Sigmoid colon (tissue), 7 donors: ENCODE results near the gene COL5A2. TPM values are rescaled to one million over a fixed set of nuclear protein-coding genes. Genes with fewer than 3 reads are reported as not detected.

Source experiments
- DNase-seq: peaks from one replicate; pipeline ENCODE4 v3.0.0-alpha.2; 2019
- H3K27ac ChIP-seq, 4 donors: fragments of 200-600 bp; sonication (generic); one replicate each; pipeline ENCODE4 v1.5.1; 2016 to 2019; ENCODE audit warnings: mild to moderate bottlenecking in 1 of 4
- H3K27me3 ChIP-seq, 3 donors: fragments of 200-600 bp; sonication (generic); one replicate each; pipeline ENCODE4 v1.5.1; 2019; ENCODE audit warnings: mild to moderate bottlenecking in 1 of 3
- H3K36me3 ChIP-seq, 4 donors: fragments of 200-600 bp; sonication (generic); one replicate each; pipeline ENCODE4 v1.5.1; 2016 to 2019
- H3K4me1 ChIP-seq, 4 donors: fragments of 200-600 bp; sonication (generic); one replicate each; pipeline ENCODE4 v1.5.1; 2017 to 2019
- H3K4me3 ChIP-seq, 4 donors: fragments of 200-600 bp; sonication (generic); one replicate each; pipeline ENCODE4 v1.5.1; 2017 to 2019; ENCODE audit warnings: mild to moderate bottlenecking in 2 of 4, moderate library complexity in 1 of 4
- H3K9me3 ChIP-seq, 4 donors: fragments of 200-600 bp in 3 of 4; sonication (generic) in 3 of 4; one replicate each; pipeline versions ENCODE4 v1.5.1 to v1.6.1; 2013 to 2019
- CTCF ChIP-seq, 4 experiments: fragments of 450-650 bp in 3 of 4; fragments of 200-600 bp in 1 of 4; IDR thresholded peaks; one replicate each; pipeline ENCODE4 v1.5.1; 2016 to 2019; ENCODE audit warnings: antibody characterized with exemption in 4 of 4, mild to moderate bottlenecking in 3 of 4, moderate library complexity in 2 of 4
- EP300 ChIP-seq, 4 donors: sonication (generic); formaldehyde crosslinking; IDR thresholded peaks; one replicate each; pipeline ENCODE4 v1.6.1; 2017; ENCODE audit warnings: antibody characterized with exemption in 4 of 4
- POLR2A ChIP-seq, 2 donors: fragments of 450-650 bp; IDR thresholded peaks; one replicate each; pipeline ENCODE4 v1.6.1; 2016; ENCODE audit warnings: antibody characterized with exemption in 2 of 2, mild to moderate bottlenecking in 2 of 2, moderate library complexity in 2 of 2
- POLR2AphosphoS5 ChIP-seq, 4 donors: sonication (generic); formaldehyde crosslinking; IDR thresholded peaks; one replicate each; pipeline ENCODE4 v1.6.1; 2017; ENCODE audit warnings: antibody characterized with exemption in 4 of 4
- WGBS, 2 donors: extraction: QIAGEN DNeasy Blood & Tissue Kit; methylation state at CpG; one replicate each; pipeline ENCODE4 v1.1.7; 2013; 5-methylcytosine and 5-hydroxymethylcytosine counted together
- intact Hi-C: fragments of 100-400 bp; cut with DNase I; formaldehyde crosslinking; loops from one replicate; pipeline ENCODE4 v1.15.1; 2023
- polyA plus RNA-seq, 3 donors: library from polyadenylated mRNA; stranded (reverse); fragments of 200-250 nt; gene quantifications; one replicate each; pipeline ENCODE4 v1.2.3, GENCODE V29; 2013
- total RNA-seq, 4 donors: library from RNA; depleted of rRNA; stranded (reverse); fragments of >200 nt; gene quantifications; one replicate each; pipeline ENCODE4 v1.1.0, GENCODE V29; 2016
- donor health status: healthy with polysubstance abuse.
- donor health status: Bipolar disorder and iron deficiency.
- donor health status: healthy.

Gene COL5A2
- total and polyA plus RNA-seq, 7 donors, result 3.6 to 164 (median 60.9) TPM

- TF ChIP-seq POLR2A (IDR thresholded peaks at IDR 0.05) (no peak), EP300 (IDR thresholded peaks at IDR 0.05) (no peak), POLR2AphosphoS5 (IDR thresholded peaks at IDR 0.05) (no peak), CTCF (IDR thresholded peaks at IDR 0.05) (no peak)
- H3K9me3 ChIP-seq, result no peaks in the 10 kb centered on the region
- 70 to 75% methylated on average over 4 of the region's 4 CpGs for WGBS, 2 donors
- no peak for DNase-seq
- no peak overlapping the region for H3K4me3 ChIP-seq
- peaks cover 0 to 20% (median 9%) of the 10 kb centered on the region in 4 donors for H3K4me1 ChIP-seq
- H3K27me3 ChIP-seq, result no peaks in the 10 kb centered on the region
- H3K36me3 ChIP-seq, result peaks cover 19 to 98% (median 27%) of the 10 kb centered on the region in 4 donors
- H3K27ac ChIP-seq, result no peak overlapping the region
- intact Hi-C loops, result no loop called here
These were observed 123.1 kb downstream of the COL5A2 start for GRCh38 chr2:189056200-189057106.

- Histone ChIP-seq H3K36me3 (peaks cover 19 to 98% (median 43%) of the 10 kb centered on the region in 4 donors), H3K27me3 (no peaks in the 10 kb centered on the region), H3K27ac (no peak overlapping the region), H3K9me3 (no peaks in the 10 kb centered on the region), H3K4me3 (no peak overlapping the region), H3K4me1 (no peaks in the 10 kb centered on the region)
- no peak for DNase-seq
- intact Hi-C loops, result loop anchor here (5.0 kb wide), 1 partner anchor 38 kb away; no protein-coding TSS in a partner anchor
- WGBS, 2 donors, result 86 to 90% methylated on average over 6 to 7 of the region's 7 CpGs
- TF ChIP-seq CTCF (IDR thresholded peaks at IDR 0.05) (no peak), EP300 (IDR thresholded peaks at IDR 0.05) (no peak)
These were observed 129.3 kb downstream of the COL5A2 start for GRCh38 chr2:189050165-189050712.

- Histone ChIP-seq H3K4me1 (no peaks in the 10 kb centered on the region), H3K27me3 (no peaks in the 10 kb centered on the region), H3K9me3 (no peaks in the 10 kb centered on the region), H3K36me3 (peaks cover 22 to 98% (median 45%) of the 10 kb centered on the region in 4 donors), H3K27ac (no peak overlapping the region), H3K4me3 (no peak overlapping the region)
- no peak for DNase-seq
- intact Hi-C loops, result loop anchor here (5.0 kb wide), 1 partner anchor 37 kb away; no protein-coding TSS in a partner anchor
- TF ChIP-seq POLR2AphosphoS5 (IDR thresholded peaks at IDR 0.05), result no peak
- TF ChIP-seq EP300 (IDR thresholded peaks at IDR 0.05), result no peak
- TF ChIP-seq POLR2A (IDR thresholded peaks at IDR 0.05), result no peak
- TF ChIP-seq CTCF (IDR thresholded peaks at IDR 0.05), result no peak
- 92% methylated on average over 1 of the region's 1 CpG for WGBS, 2 donors
These were observed 129.8 kb downstream of the COL5A2 start for GRCh38 chr2:189049709-189050164.

DNA sequence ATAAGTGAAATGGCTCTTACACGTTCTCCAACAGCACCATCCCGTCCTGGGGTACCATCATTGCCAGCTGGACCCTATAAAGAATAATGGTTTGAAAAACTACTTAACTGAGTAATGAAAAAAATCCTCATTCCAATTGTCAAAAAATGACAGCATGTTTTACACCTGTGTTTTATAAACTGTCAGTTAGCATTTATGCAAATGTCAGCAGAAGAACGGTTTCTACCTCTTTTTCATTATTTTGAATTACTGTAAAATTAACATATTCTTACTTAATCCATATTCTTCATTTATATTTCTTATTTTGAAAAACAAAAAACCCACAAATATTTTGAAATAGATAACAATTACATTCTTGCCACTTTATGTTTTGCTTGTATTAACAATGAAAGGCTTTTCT lies 131.4 kb downstream of the COL5A2 start:
- WGBS, 2 donors, result 86 to 89% methylated on average over 3 of the region's 3 CpGs

More for the DNA sequence above, 131.4 kb downstream of the COL5A2 start:
- H3K36me3 ChIP-seq, result peaks cover 16 to 98% (median 42%) of the 10 kb centered on the region in 4 donors
- TF ChIP-seq CTCF (IDR thresholded peaks at IDR 0.05), result no peak
- no peaks in the 10 kb centered on the region for H3K4me1 ChIP-seq
- DNase-seq, result no peak
- H3K4me3 ChIP-seq, result no peak overlapping the region
- no peak overlapping the region for H3K27ac ChIP-seq
- no peaks in the 10 kb centered on the region for H3K27me3 ChIP-seq
- intact Hi-C loops, result no loop called here
- H3K9me3 ChIP-seq, result no peaks in the 10 kb centered on the region
